ENCODE results near the gene MESP2.
"Not testable (repeated sequence)": the region's sequence is repeated elsewhere in the genome, so short reads cannot be mapped to it uniquely, and the experiment has no call there.

MESP2 gene

GRCh38 chr15:89781891-89782618 is 5.9 kb downstream of the MESP2 start:
- DNase-seq = peak; percentile 27

DNA sequence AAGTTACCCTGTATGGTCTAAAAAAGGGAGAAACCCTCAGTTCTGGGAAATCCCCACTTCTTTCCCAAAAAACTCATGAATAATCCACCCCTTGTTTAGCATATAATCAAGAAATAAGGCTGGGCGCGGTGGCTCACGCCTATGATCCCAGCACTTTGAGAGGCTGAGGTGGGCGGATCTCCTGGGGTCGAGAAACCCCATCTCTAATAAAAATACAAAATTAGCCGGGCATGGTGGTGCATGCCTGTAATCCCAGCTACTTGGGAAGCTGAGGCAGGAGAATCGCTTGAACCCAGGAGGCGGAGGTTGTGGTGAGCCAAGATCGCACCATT is 6.5 kb downstream of the MESP2 start:
- DNase-seq = not testable (repeated sequence)

- no peak for DNase-seq
Observed at GRCh38 chr15:89783111-89783860, 7.2 kb downstream of the MESP2 start.

DNA sequence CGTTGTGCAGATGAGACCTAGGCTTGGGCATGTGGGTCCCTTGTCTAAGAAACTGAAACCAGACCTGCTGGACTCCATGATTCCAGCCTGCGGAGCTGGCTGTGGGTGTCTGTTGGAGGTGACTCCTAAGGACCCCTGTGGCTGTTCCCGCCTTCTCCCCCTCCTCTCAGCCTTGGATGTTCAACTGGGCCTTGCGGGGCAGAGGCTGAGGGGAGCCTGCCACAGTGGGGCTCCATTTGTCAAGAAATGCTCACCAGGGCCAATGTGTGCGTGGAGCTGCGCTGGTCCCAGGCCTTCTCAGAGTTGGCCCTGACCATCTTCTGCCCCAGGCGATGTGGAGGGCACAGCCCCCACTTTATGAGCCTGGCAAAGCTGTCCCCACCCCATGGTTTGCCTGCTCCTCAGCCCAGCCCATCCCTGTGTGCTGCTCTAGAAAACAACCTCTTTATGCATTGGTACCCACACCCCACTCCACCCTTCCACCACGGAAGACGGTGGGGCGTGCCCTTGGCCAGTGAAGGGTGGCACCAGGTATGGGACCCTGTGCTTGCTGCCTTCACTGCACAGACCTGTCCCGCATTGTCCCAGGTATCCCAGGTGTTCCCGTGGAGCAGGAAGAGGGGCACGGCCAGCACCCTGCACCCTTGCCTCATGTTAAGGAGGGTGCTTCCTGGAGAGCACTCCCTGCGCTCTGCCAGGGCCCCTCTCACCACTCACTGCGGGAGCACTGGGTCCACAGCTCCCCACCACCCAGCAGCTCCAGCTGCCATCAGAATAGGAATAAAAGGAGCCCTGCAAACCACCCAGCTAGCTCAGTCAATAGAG is 7.9 kb downstream of the MESP2 start:
- no peak for DNase-seq

DNA sequence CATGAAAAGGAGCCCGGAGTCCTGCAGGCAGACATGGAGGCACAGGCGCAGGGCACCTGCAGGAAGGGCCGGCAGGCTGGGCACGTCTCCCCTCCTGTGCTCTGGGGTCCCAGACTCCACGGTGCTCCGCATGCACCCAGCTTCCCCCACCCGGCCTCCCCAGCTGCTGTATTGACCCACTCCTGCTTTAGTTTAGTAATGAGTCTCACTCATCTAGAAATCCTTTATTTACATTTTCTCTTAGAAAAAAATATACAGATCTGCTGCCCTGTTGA is 8.5 kb downstream of the MESP2 start:
- no peak for DNase-seq

DNA sequence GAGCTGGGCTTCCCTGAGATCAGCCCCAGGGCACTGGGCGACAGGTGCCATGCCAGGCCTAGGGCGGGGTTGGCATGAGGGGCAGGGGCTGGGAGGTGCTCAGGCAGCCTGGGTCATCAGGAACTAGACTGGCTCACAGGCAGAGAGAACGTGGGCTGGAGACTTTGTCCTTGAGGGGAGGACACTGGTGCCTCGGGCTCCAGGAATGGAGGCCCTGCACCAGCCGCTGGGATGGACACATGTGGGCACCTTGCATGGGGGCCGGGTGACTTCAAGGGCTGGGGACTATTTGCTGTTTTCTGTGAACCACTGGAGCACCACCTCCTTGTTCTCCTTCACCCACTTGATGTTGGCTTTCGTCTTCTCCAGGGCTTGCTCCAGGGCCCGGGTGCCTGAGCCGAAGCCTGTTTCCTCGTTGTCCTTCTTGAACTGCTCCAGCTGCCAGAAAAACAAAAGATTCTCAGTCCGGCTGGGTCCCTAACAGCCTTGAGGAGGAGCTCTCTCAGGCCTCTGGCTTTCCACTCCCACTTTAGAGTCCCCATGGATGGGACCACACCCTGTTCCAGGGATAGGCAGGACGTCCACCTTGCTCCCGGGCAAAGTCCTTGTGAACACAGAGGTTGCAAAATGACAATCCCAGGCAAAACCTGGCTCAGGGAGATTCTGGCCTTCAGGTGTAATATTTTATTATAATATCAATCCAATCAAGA is 9.1 kb downstream of the MESP2 start:
- no peak for DNase-seq

GRCh38 chr15:89785774-89786140 is 9.6 kb downstream of the MESP2 start:
- DNase-seq = no peak

DNA sequence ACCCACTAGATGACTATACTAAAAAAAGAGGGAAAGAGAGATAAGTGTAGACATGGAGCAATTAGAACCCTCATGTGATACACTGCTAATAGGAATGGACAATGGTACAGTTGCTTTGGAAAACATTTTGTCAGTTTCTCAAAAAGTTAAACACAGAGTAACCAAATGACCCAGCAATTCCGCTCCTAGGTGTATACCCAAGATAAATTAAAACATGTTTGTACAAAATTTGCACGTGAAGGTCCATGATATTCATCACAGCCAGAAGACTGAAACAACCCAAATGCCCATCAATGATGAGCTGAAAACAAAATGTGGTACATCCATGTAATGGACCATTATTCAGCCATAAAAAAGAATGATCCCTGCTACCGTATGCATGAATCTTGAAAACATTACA is 11.8 kb downstream of the MESP2 start:
- no peak for DNase-seq

GRCh38 chr15:89788585-89788984 is 12.5 kb downstream of the MESP2 start:
- DNase-seq = not testable (repeated sequence)

- DNase-seq = no peak
Observed at GRCh38 chr15:89790206-89790605, 14.1 kb downstream of the MESP2 start.

DNA sequence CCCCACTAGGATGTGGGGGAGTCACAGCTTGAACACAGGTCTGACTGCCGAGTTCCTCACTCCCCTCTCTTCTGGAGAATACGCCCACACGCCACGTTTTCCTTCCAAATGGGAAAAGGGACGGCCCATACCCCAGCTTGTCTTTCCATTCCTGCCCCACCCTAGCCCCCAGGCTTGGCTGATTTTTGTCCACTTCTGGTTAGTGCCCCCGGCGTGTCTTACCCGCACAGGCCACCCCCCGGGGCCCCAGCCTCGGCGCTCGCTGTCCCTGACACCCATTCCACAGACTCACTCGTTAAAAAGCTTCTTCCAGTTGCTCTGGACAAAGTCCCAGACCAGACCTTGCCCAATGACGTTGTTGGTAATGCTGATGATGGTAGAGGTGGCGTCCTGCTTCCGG is 14.5 kb downstream of the MESP2 start:
- no peak for DNase-seq

- no peak for DNase-seq
Observed at GRCh38 chr15:89792106-89792805, 16.1 kb downstream of the MESP2 start.

- no peak for DNase-seq
Observed at GRCh38 chr15:89794627-89795241, 18.6 kb downstream of the MESP2 start.

DNA sequence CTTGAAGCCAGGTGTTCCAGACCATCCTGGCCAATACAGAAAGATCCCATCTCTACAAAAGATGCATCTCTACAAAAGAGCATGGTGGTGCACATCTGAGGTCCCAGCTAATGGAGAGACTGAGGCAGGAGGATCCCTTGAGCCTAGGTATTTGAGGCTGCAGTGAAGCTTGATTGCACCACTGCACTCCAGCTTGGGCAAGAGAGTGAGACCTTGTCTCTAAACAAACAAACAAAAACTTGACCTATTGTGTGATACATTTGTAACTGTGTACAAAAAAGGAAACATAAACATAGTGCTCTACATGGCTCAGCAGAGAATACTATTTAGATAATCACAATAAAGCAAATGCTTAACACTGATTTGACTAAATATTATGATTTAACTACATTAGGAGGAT is 19.9 kb downstream of the MESP2 start:
- DNase-seq = no peak

- DNase-seq = no peak
Observed at GRCh38 chr15:89797678-89798201, 21.6 kb downstream of the MESP2 start.

DNA sequence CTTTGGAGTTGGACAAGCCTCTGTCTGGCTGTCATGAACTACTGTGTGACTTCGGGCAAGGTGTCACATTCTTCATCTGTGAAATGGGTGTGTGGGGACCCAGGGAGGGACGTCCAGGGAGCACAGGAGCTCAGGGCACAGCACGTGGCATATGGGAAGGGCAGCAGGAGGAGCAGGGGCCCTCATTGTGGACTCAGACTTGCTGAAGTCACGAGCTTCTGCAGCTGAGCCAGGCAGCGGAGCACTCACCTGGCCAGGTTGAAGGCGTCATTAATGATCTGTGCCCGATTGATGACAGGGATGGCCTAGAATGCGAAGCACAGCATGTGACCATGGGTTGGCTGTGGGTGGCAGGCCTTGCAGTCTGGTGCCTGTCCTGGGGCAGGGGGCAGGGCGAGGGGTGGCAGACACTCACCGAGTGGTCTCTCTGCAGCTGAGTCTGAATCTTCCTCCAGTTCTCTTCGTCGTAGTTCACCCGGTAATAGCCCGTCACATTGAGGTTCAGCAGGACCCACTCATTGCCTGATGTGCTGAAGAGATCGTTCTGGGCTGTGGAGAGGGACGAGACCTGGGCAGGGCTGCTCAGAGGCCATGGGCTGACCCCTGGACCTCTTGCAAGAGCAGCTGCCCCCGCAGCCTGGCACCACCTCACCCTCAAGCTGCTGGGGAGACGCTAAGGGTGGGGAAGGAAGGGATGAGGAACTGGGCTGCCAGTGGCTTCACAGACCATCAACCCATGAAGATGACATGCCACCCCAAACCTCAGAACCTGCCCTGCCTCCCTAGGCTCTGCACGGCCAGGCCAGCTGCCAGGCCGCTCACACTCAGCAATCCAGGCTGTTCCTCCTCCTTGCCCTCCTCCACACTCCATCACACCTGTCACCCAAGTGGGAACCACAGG is 23.1 kb downstream of the MESP2 start:
- DNase-seq = no peak

- DNase-seq = no peak
Observed at GRCh38 chr15:89799918-89800498, 23.9 kb downstream of the MESP2 start.

DNA sequence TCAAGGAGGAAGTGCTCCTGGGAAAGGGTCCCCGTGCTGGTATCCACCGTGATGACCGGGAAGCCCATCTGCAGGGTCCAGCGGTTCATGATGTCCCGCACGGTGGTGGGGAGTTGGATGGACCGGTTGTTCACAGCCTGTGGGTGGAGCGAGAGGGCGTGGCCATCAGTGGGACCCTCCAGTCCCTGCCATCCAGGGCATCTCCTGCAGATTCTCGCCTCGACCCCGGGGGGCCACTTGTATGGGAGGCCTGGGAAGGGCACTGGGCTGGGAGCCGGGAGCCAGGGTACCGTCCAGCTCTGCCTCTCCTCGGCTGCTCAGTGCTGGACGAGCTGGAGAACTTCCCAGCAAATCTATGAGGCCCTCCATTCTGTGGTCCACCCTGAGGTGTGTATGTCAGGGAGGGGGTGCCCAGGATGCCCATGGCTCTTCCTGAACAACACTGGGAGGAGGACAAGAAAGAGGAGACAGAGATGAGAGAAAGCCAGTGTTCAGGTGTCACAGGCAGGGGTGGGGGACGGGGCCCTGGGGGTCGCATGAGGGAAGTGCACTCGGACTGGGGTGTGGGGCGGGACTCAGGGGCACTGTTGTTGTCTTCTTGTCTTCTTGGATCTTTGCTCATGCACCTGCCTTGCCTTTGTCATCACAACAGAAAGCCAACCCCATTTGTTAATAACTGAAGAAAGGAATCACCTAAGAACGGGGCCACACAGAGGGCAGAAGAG is 25.5 kb downstream of the MESP2 start:
- DNase-seq = no peak

DNA sequence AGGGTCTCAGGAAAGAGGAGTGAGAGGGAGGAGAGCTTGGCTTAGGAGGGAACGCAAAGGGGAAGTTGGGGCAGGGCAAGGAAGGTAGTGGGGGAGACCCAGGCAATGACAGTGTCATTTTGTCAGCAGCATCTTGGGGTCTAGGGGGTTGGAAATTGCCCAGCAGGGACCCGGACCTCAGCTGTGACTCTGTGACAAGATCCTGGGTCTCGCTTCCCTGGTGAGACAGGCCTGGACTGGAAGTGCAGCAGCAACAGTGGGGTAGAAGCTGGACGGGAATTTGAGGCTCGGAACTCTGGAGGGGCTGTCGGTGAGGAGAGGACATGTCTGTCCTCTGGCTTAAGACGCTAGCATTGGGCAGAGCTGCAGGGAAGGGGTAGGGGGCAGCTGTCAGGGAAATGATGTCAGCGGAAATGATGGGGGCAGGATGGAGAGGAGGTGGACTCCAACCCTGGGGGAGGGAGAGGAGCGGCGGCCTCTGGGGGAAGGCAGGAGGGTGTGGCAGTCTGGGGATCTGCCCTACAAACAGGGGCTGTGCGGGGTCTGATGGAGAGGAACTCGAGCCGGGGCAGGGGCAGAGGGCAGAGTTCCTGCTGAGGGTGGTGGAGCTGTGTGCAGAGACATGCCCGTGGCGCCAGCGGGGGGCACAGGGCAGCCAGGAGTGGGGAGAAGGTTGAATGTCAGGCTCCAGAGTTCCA is 26.2 kb downstream of the MESP2 start:
- no peak for DNase-seq
